ENCODE data around the gene FSTL4.

DNA sequence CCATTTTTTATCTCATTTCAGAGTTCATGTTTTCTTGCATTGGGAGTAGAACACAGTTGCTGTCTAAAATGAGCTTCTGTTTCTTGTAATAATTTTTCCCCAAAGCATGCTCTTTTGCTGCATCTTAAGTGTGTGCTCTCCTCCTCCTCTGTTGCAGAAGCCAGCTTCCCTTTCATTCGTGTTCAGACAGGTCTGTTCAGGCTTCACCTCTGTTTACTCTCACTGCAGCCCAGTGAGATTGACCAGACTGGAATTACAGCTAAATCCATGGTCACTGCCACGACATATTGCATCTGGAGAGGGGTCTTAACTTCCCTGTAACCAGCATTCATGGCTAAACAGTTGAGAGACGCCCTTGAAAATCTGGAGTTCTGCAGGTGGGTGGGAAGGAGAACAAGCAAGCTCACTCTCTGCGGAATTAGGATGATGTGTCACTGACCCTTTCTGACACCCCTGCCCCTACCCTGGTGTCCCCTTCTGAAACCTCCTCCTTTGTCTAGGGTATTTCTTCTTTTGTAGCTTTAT is 223.2 kb downstream of the FSTL4 start:
- TF ChIP-seq EZH2 (IDR thresholded peaks at IDR 0.05; ENCODE audit: low read depth): no peak
- TF ChIP-seq, protein P1, sequence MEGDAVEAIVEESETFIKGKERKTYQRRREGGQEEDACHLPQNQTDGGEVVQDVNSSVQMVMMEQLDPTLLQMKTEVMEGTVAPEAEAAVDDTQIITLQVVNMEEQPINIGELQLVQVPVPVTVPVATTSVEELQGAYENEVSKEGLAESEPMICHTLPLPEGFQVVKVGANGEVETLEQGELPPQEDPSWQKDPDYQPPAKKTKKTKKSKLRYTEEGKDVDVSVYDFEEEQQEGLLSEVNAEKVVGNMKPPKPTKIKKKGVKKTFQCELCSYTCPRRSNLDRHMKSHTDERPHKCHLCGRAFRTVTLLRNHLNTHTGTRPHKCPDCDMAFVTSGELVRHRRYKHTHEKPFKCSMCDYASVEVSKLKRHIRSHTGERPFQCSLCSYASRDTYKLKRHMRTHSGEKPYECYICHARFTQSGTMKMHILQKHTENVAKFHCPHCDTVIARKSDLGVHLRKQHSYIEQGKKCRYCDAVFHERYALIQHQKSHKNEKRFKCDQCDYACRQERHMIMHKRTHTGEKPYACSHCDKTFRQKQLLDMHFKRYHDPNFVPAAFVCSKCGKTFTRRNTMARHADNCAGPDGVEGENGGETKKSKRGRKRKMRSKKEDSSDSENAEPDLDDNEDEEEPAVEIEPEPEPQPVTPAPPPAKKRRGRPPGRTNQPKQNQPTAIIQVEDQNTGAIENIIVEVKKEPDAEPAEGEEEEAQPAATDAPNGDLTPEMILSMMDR (conservative IDR thresholded peaks at IDR 0.05): no peak
